HG03064 (cell line): ENCODE results near the gene PARP12.

Experiments
- ATAC-seq: cut with Tn5 transposase; IDR thresholded peaks from one replicate; pipeline ENCODE4 v1.9.1; 2021; ENCODE audit warnings: low read depth; ENCODE audit not compliant: unreplicated experiment

Gene PARP12

GRCh38 chr7:139995017-139995915 is 67.5 kb downstream of the PARP12 start:
- ATAC-seq: no peak

- no peak for ATAC-seq
These were observed 68.4 kb downstream of the PARP12 start for GRCh38 chr7:139994356-139994755.

GRCh38 chr7:139993592-139993991 is 69.2 kb downstream of the PARP12 start:
- no peak for ATAC-seq

GRCh38 chr7:139993169-139993568 is 69.6 kb downstream of the PARP12 start:
- ATAC-seq: no peak

- no peak for ATAC-seq
These were observed 70.3 kb downstream of the PARP12 start for GRCh38 chr7:139992353-139993044.

- ATAC-seq: no peak
These were observed 70.8 kb downstream of the PARP12 start for GRCh38 chr7:139991911-139992310.

- no peak for ATAC-seq
These were observed 71.5 kb downstream of the PARP12 start for GRCh38 chr7:139991269-139991666.

GRCh38 chr7:139990571-139991268 is 72.0 kb downstream of the PARP12 start:
- ATAC-seq: no peak

GRCh38 chr7:139990142-139990535 is 72.6 kb downstream of the PARP12 start:
- ATAC-seq: no peak

GRCh38 chr7:139989366-139990141 is 73.2 kb downstream of the PARP12 start:
- ATAC-seq: no peak

GRCh38 chr7:139987691-139988516 is 74.8 kb downstream of the PARP12 start:
- ATAC-seq: no peak

- no peak for ATAC-seq
These were observed 76.9 kb downstream of the PARP12 start for GRCh38 chr7:139985811-139986210.

- no peak for ATAC-seq
These were observed 77.9 kb downstream of the PARP12 start for GRCh38 chr7:139984642-139985539.

GRCh38 chr7:139982927-139983920 is 79.5 kb downstream of the PARP12 start:
- no peak for ATAC-seq

- ATAC-seq: no peak
These were observed 81.2 kb downstream of the PARP12 start for GRCh38 chr7:139981511-139981895.

- no peak for ATAC-seq
These were observed 85.7 kb downstream of the PARP12 start for GRCh38 chr7:139976838-139977656.
